Smooth muscle cell (in vitro differentiated cells): ENCODE measurements around the gene CDK5RAP3. TPM values are rescaled to one million over a fixed set of nuclear protein-coding genes. Genes with fewer than 3 reads are reported as not detected.

ENCODE experiments used
- DNase-seq: peaks from one replicate; lab custom pipeline; 2025; ENCODE audit not compliant: unreplicated experiment; lab: John Stamatoyannopoulos, UW
- H2AFZ ChIP-seq: fragments of 200-600 bp; sonication (generic); 2 replicates; pipeline ENCODE4 v1.6.0; 2016; ENCODE audit warnings: antibody characterized with exemption, low read depth, mild to moderate bottlenecking
- H3F3A ChIP-seq: fragments of 200-600 bp; sonication (generic); 2 replicates; pipeline ENCODE4 v1.6.0; 2017; ENCODE audit warnings: antibody characterized with exemption, low read depth
- H3K27ac ChIP-seq: fragments of 200-600 bp; sonication (generic); 2 replicates; pipeline ENCODE4 v1.5.1; 2016; ENCODE audit warnings: low read depth, mild to moderate bottlenecking
- H3K27me3 ChIP-seq: fragments of 200-600 bp; sonication (generic); 2 replicates; pipeline ENCODE4 v1.6.1; 2016; ENCODE audit warnings: low read depth, mild to moderate bottlenecking
- H3K36me3 ChIP-seq: fragments of 200-600 bp; sonication (generic); 2 replicates; pipeline ENCODE4 v1.5.1; 2016; ENCODE audit warnings: low read depth
- H3K4me1 ChIP-seq: fragments of 200-600 bp; sonication (generic); 2 replicates; pipeline ENCODE4 v1.5.1; 2016; ENCODE audit warnings: low read depth
- H3K4me2 ChIP-seq: fragments of 200-600 bp; sonication (generic); 2 replicates; pipeline ENCODE4 v1.6.0; 2016; ENCODE audit warnings: mild to moderate bottlenecking
- H3K4me3 ChIP-seq: fragments of 200-600 bp; sonication (generic); 2 replicates; pipeline ENCODE4 v1.5.1; 2016; ENCODE audit warnings: mild to moderate bottlenecking
- H3K79me2 ChIP-seq: fragments of 200-600 bp; sonication (generic); 2 replicates; pipeline ENCODE4 v1.6.0; 2016; ENCODE audit warnings: low read depth, mild to moderate bottlenecking
- H3K9ac ChIP-seq: fragments of 200-600 bp; sonication (generic); 2 replicates; pipeline ENCODE4 v1.6.0; 2016; ENCODE audit warnings: low read depth
- H3K9me3 ChIP-seq: fragments of 200-600 bp; sonication (generic); replicated peaks from 2 replicates; pipeline ENCODE4 v1.5.1; 2016; ENCODE audit warnings: low read depth
- H4K20me1 ChIP-seq: fragments of 200-600 bp; sonication (generic); 2 replicates; pipeline ENCODE4 v1.6.0; 2016; ENCODE audit warnings: low read depth
- CTCF ChIP-seq: fragments of 200-600 bp; sonication (generic); IDR thresholded peaks from 2 replicates; pipeline ENCODE4 v1.5.1; 2017; ENCODE audit warnings: borderline replicate concordance, mild to moderate bottlenecking, antibody characterized with exemption; ENCODE audit not compliant: insufficient read depth, poor library complexity, severe bottlenecking
- WGBS: methylation state at CpG from one replicate; pipeline ENCODE4 v1.1.7; 2016; ENCODE audit warnings: low lambda C conversion rate; 5-methylcytosine and 5-hydroxymethylcytosine counted together
- polyA plus RNA-seq: library from polyadenylated mRNA; unstranded; fragments of >200 nt; fragmentation: Nextera tagmentation; extraction: Ambion mirVana; gene quantifications from 2 replicates; pipeline ENCODE4 v1.2.1, GENCODE V29; 2016
- total RNA-seq: library from RNA; depleted of rRNA; stranded (reverse); fragments of >200 nt; gene quantifications from 2 replicates; pipeline ENCODE4 v1.2.3, GENCODE V29; 2014

The CDK5RAP3 gene
- total and polyA plus RNA-seq, 2 experiments from 2014 or later, result 79.6 to 119 TPM

- H3K36me3 ChIP-seq, result no peaks in the 10 kb centered on the region
- H3K4me2 ChIP-seq, result no peak overlapping the region
Observed at GRCh38 chr17:47959825-47960655, 10.9 kb upstream of the CDK5RAP3 start.

GRCh38 chr17:47961406-47961805 lies 9.5 kb upstream of the CDK5RAP3 start:
- H3K4me1 ChIP-seq, result peaks cover 12% of the 10 kb centered on the region
- H3K27me3 ChIP-seq, result no peaks in the 10 kb centered on the region
- WGBS, result 92% methylated on average over 6 of the region's 6 CpGs
- H3K9ac ChIP-seq, result no peak overlapping the region
- no peak for DNase-seq
- no peaks in the 10 kb centered on the region for H3K36me3 ChIP-seq
- no peak overlapping the region for H2AFZ ChIP-seq
- H3F3A ChIP-seq, result no peaks in the 10 kb centered on the region
- H3K4me2 ChIP-seq, result no peak overlapping the region
- no peak overlapping the region for H3K4me3 ChIP-seq
- no peaks in the 10 kb centered on the region for H4K20me1 ChIP-seq
- no peak for TF ChIP-seq CTCF
- H3K79me2 ChIP-seq, result no peaks in the 10 kb centered on the region
- H3K27ac ChIP-seq, result no peak overlapping the region
- H3K9me3 ChIP-seq, result no peaks in the 10 kb centered on the region

More at GRCh38 chr17:47959825-47960655, 10.9 kb upstream of the CDK5RAP3 start:
- no peak for DNase-seq
- H3K79me2 ChIP-seq, result no peaks in the 10 kb centered on the region
- no peaks in the 10 kb centered on the region for H3K9me3 ChIP-seq
- no peak for TF ChIP-seq CTCF
- no peaks in the 10 kb centered on the region for H3K27me3 ChIP-seq
- no peaks in the 10 kb centered on the region for H4K20me1 ChIP-seq
- peaks cover 12% of the 10 kb centered on the region for H3K4me1 ChIP-seq
- no peak overlapping the region for H3K27ac ChIP-seq
- no peak overlapping the region for H3K9ac ChIP-seq
- H2AFZ ChIP-seq, result no peak overlapping the region
- 67% methylated on average over 8 of the region's 8 CpGs for WGBS
- no peaks in the 10 kb centered on the region for H3F3A ChIP-seq
- H3K4me3 ChIP-seq, result no peak overlapping the region

- 85% methylated on average over 3 of the region's 3 CpGs for WGBS
- no peak overlapping the region for H2AFZ ChIP-seq
- H3K36me3 ChIP-seq, result no peaks in the 10 kb centered on the region
- H3K27ac ChIP-seq, result no peak overlapping the region
- H3K4me2 ChIP-seq, result no peak overlapping the region
- peaks cover 3% of the 10 kb centered on the region for H3F3A ChIP-seq
- no peaks in the 10 kb centered on the region for H3K9me3 ChIP-seq
- H3K9ac ChIP-seq, result no peak overlapping the region
- no peak overlapping the region for H3K4me3 ChIP-seq
- no peaks in the 10 kb centered on the region for H3K4me1 ChIP-seq
- no peak for TF ChIP-seq CTCF
- DNase-seq, result no peak
- H3K79me2 ChIP-seq, result no peaks in the 10 kb centered on the region
- no peaks in the 10 kb centered on the region for H3K27me3 ChIP-seq
- H4K20me1 ChIP-seq, result no peaks in the 10 kb centered on the region
Observed at GRCh38 chr17:47962901-47963300, 8.0 kb upstream of the CDK5RAP3 start.

GRCh38 chr17:47964856-47965255 lies 6.1 kb upstream of the CDK5RAP3 start:
- H3K4me2 ChIP-seq, result no peak overlapping the region
- H3K79me2 ChIP-seq, result no peaks in the 10 kb centered on the region
- peaks cover 3% of the 10 kb centered on the region for H3F3A ChIP-seq
- H3K4me3 ChIP-seq, result no peak overlapping the region
- no peak overlapping the region for H3K9ac ChIP-seq
- no peak for DNase-seq
- no peak overlapping the region for H3K27ac ChIP-seq
- H4K20me1 ChIP-seq, result no peaks in the 10 kb centered on the region
- H3K9me3 ChIP-seq, result no peaks in the 10 kb centered on the region
- no peaks in the 10 kb centered on the region for H3K27me3 ChIP-seq
- no peaks in the 10 kb centered on the region for H3K4me1 ChIP-seq
- TF ChIP-seq CTCF, result no peak
- no peaks in the 10 kb centered on the region for H3K36me3 ChIP-seq
- no peak overlapping the region for H2AFZ ChIP-seq
- 96% methylated on average over 5 of the region's 5 CpGs for WGBS
